ENCODE data around the gene GPC3.

- TF ChIP-seq CTCF (IDR thresholded peaks at IDR 0.05; ENCODE audit: low read length) (no peak), EZH2 (IDR thresholded peaks at IDR 0.05; ENCODE audit: borderline replicate concordance, low read length) (no peak)
These were observed 323.2 kb downstream of the GPC3 start for GRCh38 chrX:133661962-133662839.
